Urothelium cell line (cell line): ENCODE results near the gene RPS15.

Experiments used
- DNase-seq: peaks from one replicate; pipeline ENCODE4 v3.0.0; 2011; ENCODE audit warnings: low spot score, mixed read lengths
- FAIRE-seq: peaks from 2 replicates; lab custom pipeline; 2011; peaks lifted over from hg19 to GRCh38; lab: Jason Lieb, UNC

RPS15 gene

GRCh38 chr19:1481224-1481892 lies 43.2 kb downstream of the RPS15 start:
- DNase-seq (no peak), FAIRE-seq (no peak)

- FAIRE-seq = no peak
- DNase-seq = no peak
These were observed 43.7 kb downstream of the RPS15 start for GRCh38 chr19:1481893-1482360.

DNA sequence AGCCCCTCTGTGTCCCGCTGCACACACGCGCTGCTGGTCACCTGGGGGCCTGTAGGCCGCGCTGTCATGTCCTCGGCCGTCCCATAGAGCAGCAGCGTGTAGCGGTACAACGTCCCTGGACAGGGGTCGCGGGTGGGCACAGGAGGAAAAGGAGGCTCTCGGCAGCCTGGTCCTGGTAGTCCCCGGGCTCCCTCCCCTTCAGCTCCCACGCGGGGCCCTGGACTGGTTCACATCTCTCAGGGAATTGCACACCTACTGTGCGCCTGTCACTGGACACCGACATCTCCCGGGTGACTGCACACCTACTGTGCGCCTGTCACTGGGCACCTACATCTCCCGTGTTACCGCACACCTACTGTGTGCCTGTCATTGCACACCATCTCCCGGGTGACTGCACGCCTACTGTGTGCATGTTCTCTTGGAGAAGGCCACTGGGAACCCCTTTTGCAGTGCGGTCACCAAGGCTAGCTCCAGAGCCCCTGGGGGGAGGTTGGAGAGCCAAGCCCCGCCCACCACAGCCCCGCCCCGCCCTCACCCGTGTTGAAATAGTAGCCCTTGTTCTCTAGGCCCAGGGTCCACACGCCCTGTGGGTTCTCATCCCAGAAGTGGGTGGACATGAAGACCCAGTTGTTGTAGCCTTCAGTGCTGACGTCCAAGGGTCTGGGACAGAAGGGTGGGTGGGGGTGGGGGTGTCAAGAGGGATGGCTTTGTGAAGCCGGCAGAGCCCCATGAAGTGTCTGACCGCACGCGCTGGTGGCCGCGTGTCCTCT lies 44.4 kb downstream of the RPS15 start:
- DNase-seq = no peak
- FAIRE-seq = no peak

GRCh38 chr19:1483131-1483978 lies 45.2 kb downstream of the RPS15 start:
- no peak for FAIRE-seq
- DNase-seq = no peak

DNA sequence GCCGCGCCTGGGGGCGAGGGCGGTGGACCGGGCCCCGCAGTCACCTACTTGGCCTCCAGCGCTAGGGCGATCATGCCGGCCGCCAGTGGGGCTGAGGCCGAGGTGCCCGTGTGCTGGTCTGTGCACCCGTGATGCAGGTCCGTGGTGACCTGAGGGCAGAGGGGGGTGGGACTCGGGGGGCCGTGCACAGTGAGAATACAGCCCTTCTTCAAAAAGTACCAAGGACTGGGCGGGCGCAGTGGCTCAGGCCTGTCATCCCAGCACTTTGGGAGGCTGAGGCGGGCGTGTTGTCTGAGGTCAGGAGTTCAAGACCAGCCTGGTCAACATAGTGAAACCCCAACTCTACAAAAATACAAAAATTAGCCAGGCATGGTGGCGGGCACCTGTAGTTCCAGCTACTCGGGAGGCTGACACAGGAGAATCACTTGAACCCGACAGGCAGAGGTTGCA lies 45.8 kb downstream of the RPS15 start:
- DNase-seq = no peak
- no peak for FAIRE-seq

DNA sequence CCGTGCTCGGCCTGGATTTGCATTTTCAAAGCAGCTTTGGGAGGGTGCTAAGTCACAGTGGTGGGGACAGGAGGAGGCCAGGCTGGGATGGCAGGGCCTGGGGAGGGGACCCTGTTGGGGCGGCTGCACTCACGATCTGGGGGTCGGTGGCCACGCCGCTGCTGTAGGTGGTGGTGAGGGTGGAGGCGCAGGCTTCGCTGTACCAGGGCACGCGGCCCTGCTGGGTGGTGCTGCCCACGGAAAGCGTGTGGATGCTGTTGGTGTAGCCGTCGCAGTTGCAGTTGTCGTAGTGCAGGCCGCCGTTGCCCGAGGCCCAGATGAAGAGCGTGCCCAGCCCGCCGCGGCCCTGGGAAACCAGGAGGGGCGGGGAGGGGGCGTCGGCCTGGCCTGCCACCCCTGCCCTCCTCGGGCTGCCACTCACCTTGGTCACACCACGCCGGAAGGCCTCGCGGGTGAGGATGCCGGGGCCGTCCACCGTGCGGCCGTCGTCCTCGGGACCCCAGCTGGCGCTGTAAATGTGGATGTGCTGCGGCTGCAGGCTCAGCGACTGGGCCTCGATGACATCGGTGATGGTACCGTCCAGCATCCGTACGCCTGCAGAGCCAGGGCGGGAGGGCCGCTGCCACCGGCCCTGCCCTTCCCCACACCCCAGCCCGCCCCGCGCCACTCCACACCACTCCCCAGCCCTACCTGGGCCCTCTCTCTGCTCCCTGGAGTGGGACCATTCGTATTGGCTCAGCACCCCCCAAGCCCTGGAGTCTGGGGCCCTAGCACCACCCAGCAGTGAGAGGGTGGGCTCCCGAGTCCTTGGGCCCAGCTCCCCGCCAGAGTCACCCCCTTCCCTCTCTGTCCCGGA lies 48.8 kb downstream of the RPS15 start:
- no peak for FAIRE-seq
- no peak for DNase-seq

DNA sequence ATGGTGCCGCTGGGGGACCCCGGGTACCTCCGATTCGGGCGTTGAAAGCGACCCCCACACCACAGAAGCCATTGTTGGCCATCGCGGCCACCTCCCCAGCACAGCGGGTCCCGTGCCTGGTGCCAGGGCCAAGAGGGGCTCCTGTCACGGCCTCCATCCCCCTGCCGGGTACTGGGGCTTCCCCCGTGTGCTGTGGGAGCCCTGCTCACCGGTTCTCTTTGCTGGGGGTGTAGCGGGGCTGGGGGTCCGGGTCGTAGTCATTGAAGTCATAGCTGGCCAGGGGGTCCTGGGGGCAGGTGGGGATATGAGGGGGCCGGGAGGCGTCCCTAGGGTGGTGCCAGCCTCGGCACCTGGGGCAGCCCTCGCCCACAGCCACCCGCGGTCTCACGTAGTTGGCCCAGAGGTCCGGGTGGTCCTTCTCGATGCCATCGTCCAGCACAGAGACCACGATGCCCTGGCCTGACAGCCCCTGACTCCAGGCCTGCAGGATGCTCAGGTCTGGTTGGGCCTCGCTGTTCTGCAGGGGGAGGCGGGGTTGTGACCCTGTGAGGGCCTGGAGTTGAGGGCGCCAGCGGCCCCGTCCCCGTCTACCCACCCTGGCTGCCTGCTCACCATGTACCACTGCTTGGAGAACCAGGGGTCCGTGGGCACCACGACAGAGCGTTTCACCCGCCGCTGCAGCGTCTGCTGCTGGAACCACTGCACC lies 49.5 kb downstream of the RPS15 start:
- DNase-seq (no peak), FAIRE-seq (no peak)

- FAIRE-seq (no peak), DNase-seq (no peak)
These were observed 50.0 kb downstream of the RPS15 start for GRCh38 chr19:1488282-1488601.

GRCh38 chr19:1489463-1490310 lies 51.5 kb downstream of the RPS15 start:
- no peak for DNase-seq
- no peak for FAIRE-seq
